Peyer's patch (tissue), 4 donors: ENCODE results near the gene MYH10. TPM values are rescaled to one million over a fixed set of nuclear protein-coding genes. Genes with fewer than 3 reads are reported as not detected.

Source experiments
- DNase-seq, 3 donors: peaks; one replicate each; pipeline ENCODE4 v3.0.0-alpha.2; 2017 to 2019
- H3K27ac ChIP-seq, 4 donors: fragments of 200-600 bp; sonication (generic); one replicate each; pipeline ENCODE4 v1.5.1; 2016 to 2019
- H3K27me3 ChIP-seq, 2 donors: fragments of 200-600 bp; sonication (generic); one replicate each; pipeline ENCODE4 v1.5.1; 2019
- H3K36me3 ChIP-seq, 3 donors: fragments of 200-600 bp; sonication (generic); one replicate each; pipeline ENCODE4 v1.5.1; 2016 to 2019
- H3K4me1 ChIP-seq, 4 donors: fragments of 200-600 bp; sonication (generic); one replicate each; pipeline ENCODE4 v1.5.1; 2016 to 2019
- H3K4me3 ChIP-seq, 4 donors: fragments of 200-600 bp; sonication (generic); 1 replicate in 3 of 4; 2 replicates in 1 of 4; pipeline ENCODE4 v1.5.1; 2016 to 2019; ENCODE audit warnings: mild to moderate bottlenecking in 1 of 4
- H3K9me3 ChIP-seq, 4 donors: fragments of 200-600 bp; sonication (generic); one replicate each; pipeline ENCODE4 v1.5.1; 2016 to 2019; ENCODE audit warnings: mild to moderate bottlenecking in 1 of 4
- CTCF ChIP-seq, 6 experiments: fragments of 450-650 bp in 4 of 6; fragments of 200-600 bp in 2 of 6; sonication (generic) in 1 of 6; IDR thresholded peaks; one replicate each; pipeline ENCODE4 v1.5.1; 2017 to 2019; ENCODE audit warnings: antibody characterized with exemption in 6 of 6, mild to moderate bottlenecking in 3 of 6, moderate library complexity in 1 of 6
- POLR2A ChIP-seq, 2 donors: fragments of 450-650 bp; IDR thresholded peaks; one replicate each; pipeline ENCODE4 v1.5.1; 2017; ENCODE audit warnings: antibody characterized with exemption in 2 of 2, mild to moderate bottlenecking in 2 of 2, moderate library complexity in 2 of 2
- total RNA-seq, 4 donors: library from RNA; depleted of rRNA; stranded (reverse); fragments of >200 nt; gene quantifications; one replicate each; pipeline ENCODE4 v1.1.0, GENCODE V29; 2016

Gene MYH10
- total RNA-seq, 4 donors from 2014 or later = 1.2 to 10.7 (median 3.6) TPM

- no peaks in the 10 kb centered on the region for H3K27me3 ChIP-seq
- no peak for DNase-seq
These were observed 41.5 kb downstream of the MYH10 start for GRCh38 chr17:8588877-8589554.

GRCh38 chr17:8586766-8587165 is 43.8 kb downstream of the MYH10 start:
- Histone ChIP-seq H3K36me3 (no peaks in the 10 kb centered on the region), H3K4me3 (no peak overlapping the region), H3K4me1 (no peaks in the 10 kb centered on the region), H3K27me3 (no peaks in the 10 kb centered on the region), H3K27ac (no peak overlapping the region), H3K9me3 (no peaks in the 10 kb centered on the region)
- TF ChIP-seq POLR2A (IDR thresholded peaks at IDR 0.05) (no peak), CTCF (IDR thresholded peaks at IDR 0.05) (no peak)
- DNase-seq = no peak

More at GRCh38 chr17:8588877-8589554, 41.5 kb downstream of the MYH10 start:
- no peaks in the 10 kb centered on the region for H3K36me3 ChIP-seq
- TF ChIP-seq POLR2A (IDR thresholded peaks at IDR 0.05) (no peak), CTCF (IDR thresholded peaks at IDR 0.05) (no peak)
- no peaks in the 10 kb centered on the region for H3K9me3 ChIP-seq
- H3K4me1 ChIP-seq = no peaks in the 10 kb centered on the region
- no peak overlapping the region for H3K27ac ChIP-seq
- no peak overlapping the region for H3K4me3 ChIP-seq

- Histone ChIP-seq H3K9me3 (no peaks in the 10 kb centered on the region), H3K4me3 (no peak overlapping the region), H3K27me3 (no peaks in the 10 kb centered on the region), H3K4me1 (no peaks in the 10 kb centered on the region), H3K36me3 (no peaks in the 10 kb centered on the region), H3K27ac (no peak overlapping the region)
- DNase-seq = no peak
- TF ChIP-seq POLR2A (IDR thresholded peaks at IDR 0.05) (no peak), CTCF (IDR thresholded peaks at IDR 0.05) (no peak)
These were observed 44.6 kb downstream of the MYH10 start for GRCh38 chr17:8585911-8586310.

- TF ChIP-seq CTCF (IDR thresholded peaks at IDR 0.05) = no peak
These were observed 46.6 kb downstream of the MYH10 start for GRCh38 chr17:8583954-8584353.

GRCh38 chr17:8580952-8581658 is 49.4 kb downstream of the MYH10 start:
- no peaks in the 10 kb centered on the region for H3K27me3 ChIP-seq
- no peaks in the 10 kb centered on the region for H3K4me1 ChIP-seq
- DNase-seq = no peak
- TF ChIP-seq POLR2A (IDR thresholded peaks at IDR 0.05) (no peak), CTCF (IDR thresholded peaks at IDR 0.05) (no peak)
- H3K9me3 ChIP-seq = no peaks in the 10 kb centered on the region
- no peaks in the 10 kb centered on the region for H3K36me3 ChIP-seq
- no peak overlapping the region for H3K4me3 ChIP-seq
- H3K27ac ChIP-seq = no peak overlapping the region

More at GRCh38 chr17:8583954-8584353, 46.6 kb downstream of the MYH10 start:
- H3K27ac ChIP-seq = no peak overlapping the region
- H3K27me3 ChIP-seq = no peaks in the 10 kb centered on the region
- no peak overlapping the region for H3K4me3 ChIP-seq
- H3K36me3 ChIP-seq = no peaks in the 10 kb centered on the region
- DNase-seq = no peak
- H3K4me1 ChIP-seq = no peaks in the 10 kb centered on the region
- no peaks in the 10 kb centered on the region for H3K9me3 ChIP-seq
